CD4-positive, alpha-beta T cell (primary cell): ENCODE data around the gene MTRF1L. TPM values are rescaled to one million over a fixed set of nuclear protein-coding genes. Genes with fewer than 3 reads are reported as not detected.

Source experiments
- ATAC-seq: fragments of 200-7000 bp; cut with Tn5 transposase; one replicate; pipeline ENCODE4 v1.10.0; 2022; ENCODE audit warnings: mild to moderate bottlenecking; ENCODE audit not compliant: poor library complexity
- CTCF ChIA-PET: fragments of 350-600 bp; sonication (Branson Sonifier 250); formaldehyde crosslinking; loops from one replicate; lab custom pipeline; 2021; ENCODE audit warnings: antibody characterized with exemption, inconsistent platforms; lab: Charles Lee
- POLR2A ChIA-PET: fragments of 350-600 bp; sonication (Branson Sonifier 250); formaldehyde crosslinking; loops from one replicate; lab custom pipeline; 2021; ENCODE audit warnings: antibody characterized with exemption, inconsistent platforms; lab: Charles Lee
- DNase-seq, 14 experiments: peaks; one replicate each; pipeline ENCODE4 v3.0.0-alpha.2; 2013 to 2020; ENCODE audit warnings: mixed read lengths in 2 of 14
- H3K27ac ChIP-seq, 2 donors: one replicate each; pipeline versions ENCODE4 v1.5.1 to v1.7.0; 2013; ENCODE audit warnings: low read length in 2 of 2, low read depth in 1 of 2, mild to moderate bottlenecking in 1 of 2
- H3K27me3 ChIP-seq, 2 experiments: 1 replicate in 1 of 2; 2 replicates in 1 of 2; pipeline versions ENCODE4 v1.6.1 to v1.7.0; 2013; ENCODE audit warnings: low read length in 2 of 2, control low read depth in 1 of 2, mild to moderate bottlenecking in 1 of 2, moderate library complexity in 1 of 2; ENCODE audit not compliant: insufficient read depth in 2 of 2, control insufficient read depth in 1 of 2
- H3K36me3 ChIP-seq: one replicate; pipeline ENCODE4 v1.6.1; 2013; ENCODE audit warnings: low read length, control low read depth; ENCODE audit not compliant: insufficient read depth
- H3K4me1 ChIP-seq: one replicate; pipeline ENCODE4 v1.6.1; 2013; ENCODE audit warnings: low read length, control low read depth; ENCODE audit not compliant: insufficient read depth
- H3K4me3 ChIP-seq: one replicate; pipeline ENCODE4 v1.5.1; 2013; ENCODE audit warnings: mild to moderate bottlenecking, low read length, moderate library complexity
- H3K9me3 ChIP-seq, 2 experiments: 1 replicate in 1 of 2; 2 replicates in 1 of 2; pipeline versions ENCODE4 v1.6.1 to v1.7.0; 2013; ENCODE audit warnings: low read length in 2 of 2, mild to moderate bottlenecking in 2 of 2, control low read depth in 1 of 2, moderate library complexity in 1 of 2; ENCODE audit not compliant: control insufficient read depth in 1 of 2, insufficient read depth in 1 of 2
- H3K27ac Mint-ChIP-seq: one replicate; pipeline ENCODE4 v1.8.0; 2020; ENCODE audit warnings: mixed read lengths
- H3K27me3 Mint-ChIP-seq: one replicate; pipeline ENCODE4 v1.8.0; 2021; ENCODE audit warnings: mixed read lengths
- H3K36me3 Mint-ChIP-seq: one replicate; pipeline ENCODE4 v1.8.0; 2021; ENCODE audit warnings: low read depth, mixed read lengths
- H3K4me1 Mint-ChIP-seq: one replicate; pipeline ENCODE4 v1.8.0; 2021; ENCODE audit warnings: low read depth, mixed read lengths
- H3K4me3 Mint-ChIP-seq: one replicate; pipeline ENCODE4 v1.8.0; 2020; ENCODE audit warnings: mild to moderate bottlenecking, mixed read lengths
- H3K9me3 Mint-ChIP-seq: one replicate; pipeline ENCODE4 v1.8.0; 2020; ENCODE audit warnings: mixed read lengths
- intact Hi-C, 2 experiments: fragments of 100-400 bp; cut with DNase I in 1 of 2; cut with micrococcal nuclease in 1 of 2; formaldehyde crosslinking; loops; one replicate each; pipeline versions ENCODE4 v1.15.1 to v1.9.0; 2023 to 2025; cut with DNase I, micrococcal nuclease
- total RNA-seq, 174 experiments: library from RNA in 2 of 174; stranded (reverse) in 2 of 174; gene quantifications; one replicate each; pipeline ENCODE4 v1.2.3 and lab custom pipeline; 2021 to 2026
- TF ChIP-seq, protein P1 (sequence below): fragments of 200-600 bp; IDR thresholded peaks from one replicate; pipeline ENCODE4 v1.8.0; 2022; ENCODE audit warnings: antibody characterized with exemption, mild to moderate bottlenecking

Gene MTRF1L
- total RNA-seq, 2 experiments from 2014 or later, result 9.3 to 11.2 TPM

DNA sequence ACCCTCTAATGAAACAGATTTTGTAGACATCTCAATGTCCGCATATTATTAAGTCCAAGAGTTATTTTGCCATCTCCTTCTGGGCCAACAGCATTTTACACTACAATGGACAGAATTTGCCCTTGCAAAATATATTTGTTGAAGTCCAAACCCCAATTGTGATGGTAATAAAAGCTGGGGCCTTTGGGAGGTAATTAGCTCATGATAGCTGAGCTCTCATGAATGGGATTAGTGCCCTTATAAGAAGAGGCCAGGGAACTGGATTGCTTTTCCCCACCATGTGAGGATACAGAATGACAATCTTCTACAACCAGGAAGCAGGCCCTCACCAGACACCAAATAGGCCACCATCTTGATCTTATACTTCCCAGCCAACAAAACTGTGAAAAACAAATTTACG is 44.9 kb upstream of the MTRF1L start:
- no peak overlapping the region for H3K27ac Mint-ChIP-seq
- TF ChIP-seq, protein P1, sequence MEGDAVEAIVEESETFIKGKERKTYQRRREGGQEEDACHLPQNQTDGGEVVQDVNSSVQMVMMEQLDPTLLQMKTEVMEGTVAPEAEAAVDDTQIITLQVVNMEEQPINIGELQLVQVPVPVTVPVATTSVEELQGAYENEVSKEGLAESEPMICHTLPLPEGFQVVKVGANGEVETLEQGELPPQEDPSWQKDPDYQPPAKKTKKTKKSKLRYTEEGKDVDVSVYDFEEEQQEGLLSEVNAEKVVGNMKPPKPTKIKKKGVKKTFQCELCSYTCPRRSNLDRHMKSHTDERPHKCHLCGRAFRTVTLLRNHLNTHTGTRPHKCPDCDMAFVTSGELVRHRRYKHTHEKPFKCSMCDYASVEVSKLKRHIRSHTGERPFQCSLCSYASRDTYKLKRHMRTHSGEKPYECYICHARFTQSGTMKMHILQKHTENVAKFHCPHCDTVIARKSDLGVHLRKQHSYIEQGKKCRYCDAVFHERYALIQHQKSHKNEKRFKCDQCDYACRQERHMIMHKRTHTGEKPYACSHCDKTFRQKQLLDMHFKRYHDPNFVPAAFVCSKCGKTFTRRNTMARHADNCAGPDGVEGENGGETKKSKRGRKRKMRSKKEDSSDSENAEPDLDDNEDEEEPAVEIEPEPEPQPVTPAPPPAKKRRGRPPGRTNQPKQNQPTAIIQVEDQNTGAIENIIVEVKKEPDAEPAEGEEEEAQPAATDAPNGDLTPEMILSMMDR, result no peak
- no peak overlapping the region for H3K4me3 Mint-ChIP-seq
- Histone ChIP-seq H3K27me3 (no peaks in the 10 kb centered on the region), H3K36me3 (no peaks in the 10 kb centered on the region), H3K27ac (no peak overlapping the region), H3K9me3 (no peaks in the 10 kb centered on the region), H3K4me3 (no peak overlapping the region), H3K4me1 (no peaks in the 10 kb centered on the region)
- H3K4me1 Mint-ChIP-seq, result no peaks in the 10 kb centered on the region
- intact Hi-C loops, result no loop called here
- no peak for DNase-seq
- ChIA-PET POLR2A (no interaction called here), CTCF (no interaction called here)
- no peak for ATAC-seq
- peaks cover 20% of the 10 kb centered on the region for H3K27me3 Mint-ChIP-seq
- no peaks in the 10 kb centered on the region for H3K36me3 Mint-ChIP-seq
- peaks cover 6% of the 10 kb centered on the region for H3K9me3 Mint-ChIP-seq

DNA sequence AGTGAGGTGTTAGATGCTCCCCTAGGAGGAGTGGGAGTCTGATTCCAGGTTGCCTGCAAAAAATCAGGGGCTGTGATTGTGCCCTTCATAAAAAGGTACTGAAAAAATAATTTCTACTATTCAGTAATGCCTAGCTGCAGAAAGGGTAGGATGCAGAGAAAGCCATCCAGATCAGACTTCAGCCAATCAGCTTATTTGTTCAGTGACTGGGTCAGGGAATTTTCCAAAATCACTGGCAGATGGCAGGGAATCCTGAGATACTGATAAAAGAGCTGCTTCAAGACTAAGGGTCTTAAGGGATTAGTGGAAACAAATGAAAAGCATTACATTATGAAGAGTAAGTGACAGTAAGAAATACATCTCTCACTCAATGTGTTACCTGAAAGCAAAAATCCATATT is 42.8 kb upstream of the MTRF1L start:
- ChIA-PET POLR2A (no interaction called here), CTCF (no interaction called here)
- Mint-ChIP-seq H3K4me1 (no peaks in the 10 kb centered on the region), H3K36me3 (no peaks in the 10 kb centered on the region), H3K9me3 (no peaks in the 10 kb centered on the region), H3K27ac (no peak overlapping the region), H3K4me3 (no peak overlapping the region), H3K27me3 (peaks cover 19% of the 10 kb centered on the region)
- no peak for DNase-seq
- intact Hi-C loops, result no loop called here
- H3K36me3 ChIP-seq, result no peaks in the 10 kb centered on the region
- no peak overlapping the region for H3K4me3 ChIP-seq
- H3K4me1 ChIP-seq, result no peaks in the 10 kb centered on the region
- H3K27ac ChIP-seq, result no peak overlapping the region
- no peak for ATAC-seq
- TF ChIP-seq, protein P1, result no peak
- H3K9me3 ChIP-seq, result no peaks in the 10 kb centered on the region
- H3K27me3 ChIP-seq, result no peaks in the 10 kb centered on the region

DNA sequence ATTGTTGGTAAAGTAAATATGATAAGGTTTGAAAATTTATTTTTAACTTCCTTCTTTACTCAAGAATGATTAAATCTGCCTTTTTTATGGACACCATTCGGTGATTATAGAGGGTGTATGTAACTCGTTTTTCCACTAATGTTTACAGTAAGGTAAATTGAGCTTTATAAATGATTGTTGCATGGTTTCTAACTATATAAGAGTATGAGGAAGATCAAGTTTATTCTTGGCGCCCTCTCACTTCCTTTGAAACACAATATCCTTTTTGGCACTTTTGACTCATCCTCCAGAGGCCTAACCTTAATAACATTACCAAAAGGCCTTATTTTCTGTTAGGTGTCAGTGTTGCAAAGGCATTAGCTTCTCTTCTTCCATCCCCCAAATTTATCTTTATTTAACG is 41.8 kb upstream of the MTRF1L start:
- H3K9me3 Mint-ChIP-seq, result no peaks in the 10 kb centered on the region
- TF ChIP-seq, protein P1, result no peak
- Histone ChIP-seq H3K4me3 (no peak overlapping the region), H3K27me3 (no peaks in the 10 kb centered on the region), H3K9me3 (no peaks in the 10 kb centered on the region), H3K27ac (no peak overlapping the region), H3K36me3 (no peaks in the 10 kb centered on the region), H3K4me1 (no peaks in the 10 kb centered on the region)
- POLR2A ChIA-PET, result no interaction called here
- intact Hi-C loops, result no loop called here
- no peak for DNase-seq
- no peak overlapping the region for H3K27ac Mint-ChIP-seq
- peaks cover 19% of the 10 kb centered on the region for H3K27me3 Mint-ChIP-seq
- no peaks in the 10 kb centered on the region for H3K4me1 Mint-ChIP-seq
- no peak for ATAC-seq
- no peak overlapping the region for H3K4me3 Mint-ChIP-seq
- CTCF ChIA-PET, result no interaction called here
- no peaks in the 10 kb centered on the region for H3K36me3 Mint-ChIP-seq
